HG02798 (cell line): ENCODE results near the gene DISC1.
A peak's percentile ranks its signal among the peaks of the same experiment; 100 is the strongest.
"Not testable (repeated sequence)": the region's sequence is repeated elsewhere in the genome, so short reads cannot be mapped to it uniquely, and the experiment has no call there.

Experiments
- ATAC-seq: cut with Tn5 transposase; IDR thresholded peaks from one replicate; pipeline ENCODE4 v1.9.1; 2021; ENCODE audit warnings: mild to moderate bottlenecking; ENCODE audit not compliant: unreplicated experiment, poor library complexity

DISC1 gene

DNA sequence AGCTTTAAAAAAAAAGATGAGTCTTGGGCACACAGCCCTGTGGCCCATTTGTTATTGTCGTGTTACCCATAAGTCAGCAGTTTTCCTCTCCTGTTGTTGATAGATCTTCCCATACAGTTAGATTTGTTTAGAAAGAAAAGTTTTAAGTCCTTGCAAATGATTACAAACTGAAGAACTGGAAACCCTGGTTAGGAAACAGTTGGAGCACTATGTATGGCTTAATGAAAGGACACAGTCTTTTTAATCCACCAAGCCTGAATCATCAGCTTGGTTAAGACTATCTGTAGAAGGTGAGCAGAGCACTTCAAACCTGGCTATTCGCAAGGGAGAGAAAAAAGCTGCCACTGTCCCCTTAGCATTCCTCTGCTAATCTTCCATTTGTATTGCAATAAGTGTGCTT, 241.0 kb downstream of the DISC1 start:
- no peak for ATAC-seq

DNA sequence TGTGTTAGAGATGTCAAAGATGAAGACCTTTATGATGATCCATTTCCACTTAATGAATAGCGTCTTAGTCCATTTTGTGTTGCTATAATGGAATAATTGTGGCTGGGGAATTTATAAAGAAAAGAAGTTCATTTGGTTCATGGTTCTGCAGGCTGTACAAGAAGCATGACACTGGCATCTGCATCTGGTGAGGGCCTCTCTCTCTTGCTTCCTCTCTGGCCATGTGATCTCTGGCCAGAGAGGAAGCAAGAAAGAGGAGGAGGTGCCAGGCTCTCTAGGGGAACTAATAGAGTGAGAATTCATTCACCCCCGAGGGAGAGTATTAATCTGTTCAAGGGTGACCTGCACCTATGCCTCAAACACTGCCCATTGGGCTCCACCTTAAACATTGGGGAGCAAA, 242.8 kb downstream of the DISC1 start:
- ATAC-seq: peak; percentile 33

DNA sequence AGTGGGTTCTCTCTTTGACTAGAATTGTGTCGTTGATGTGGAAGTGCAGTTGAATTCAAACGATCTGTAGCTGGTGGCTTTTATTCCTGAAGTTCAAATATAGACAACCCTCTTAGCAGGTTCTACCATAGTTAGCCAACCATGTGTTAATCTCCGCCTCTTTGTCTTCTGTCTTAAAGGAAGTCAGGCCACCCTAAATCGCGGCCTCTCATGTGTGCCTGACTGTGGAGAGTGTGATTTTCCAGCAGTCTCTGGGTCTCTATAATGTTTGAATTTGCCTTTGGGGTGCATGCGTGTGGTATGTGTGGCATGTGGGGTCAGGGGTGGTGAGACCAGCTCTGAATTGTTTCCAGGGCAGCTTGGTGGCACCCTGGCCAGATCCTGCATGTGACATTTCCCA, 244.9 kb downstream of the DISC1 start:
- ATAC-seq: no peak

DNA sequence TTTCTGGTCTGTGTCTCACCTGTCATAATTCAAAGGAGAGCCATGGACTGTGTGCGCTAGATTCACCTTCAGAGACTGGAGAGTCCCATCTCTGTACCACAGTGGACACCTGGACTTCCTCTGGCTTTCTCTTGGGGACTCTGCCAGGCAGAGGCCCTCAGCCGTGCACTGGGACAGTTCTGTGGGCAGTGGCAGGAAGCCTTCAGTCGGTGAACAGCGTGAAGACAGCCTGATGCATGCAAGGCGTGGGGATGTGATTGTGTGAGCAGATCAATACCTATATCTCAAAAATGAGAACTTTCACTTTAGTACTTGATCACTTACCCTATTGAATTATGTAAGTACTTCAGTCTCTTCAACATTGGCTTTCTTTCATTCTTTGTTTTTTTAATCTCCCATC, 245.3 kb downstream of the DISC1 start:
- no peak for ATAC-seq

DNA sequence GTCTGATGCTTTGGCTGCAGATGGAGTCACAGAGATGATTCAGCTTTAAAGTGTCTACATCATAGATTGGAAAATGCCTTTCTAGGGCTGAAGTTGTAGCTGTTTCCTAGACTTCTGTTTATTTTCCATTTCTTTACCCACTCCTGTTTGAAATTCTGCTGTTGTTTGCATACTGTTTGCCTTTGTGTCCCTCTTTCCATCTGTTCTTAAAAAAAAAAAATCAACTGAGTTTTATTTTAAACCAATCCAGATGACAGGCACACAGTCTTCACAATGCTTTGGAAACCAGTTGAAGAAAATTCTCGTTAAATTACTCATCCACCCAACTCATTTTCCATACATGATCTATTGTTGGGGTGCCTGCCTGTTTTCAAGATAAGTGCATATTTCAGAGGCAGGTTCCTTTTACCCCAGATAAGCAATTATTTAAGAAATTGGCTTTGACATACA, 245.9 kb downstream of the DISC1 start:
- no peak for ATAC-seq

DNA sequence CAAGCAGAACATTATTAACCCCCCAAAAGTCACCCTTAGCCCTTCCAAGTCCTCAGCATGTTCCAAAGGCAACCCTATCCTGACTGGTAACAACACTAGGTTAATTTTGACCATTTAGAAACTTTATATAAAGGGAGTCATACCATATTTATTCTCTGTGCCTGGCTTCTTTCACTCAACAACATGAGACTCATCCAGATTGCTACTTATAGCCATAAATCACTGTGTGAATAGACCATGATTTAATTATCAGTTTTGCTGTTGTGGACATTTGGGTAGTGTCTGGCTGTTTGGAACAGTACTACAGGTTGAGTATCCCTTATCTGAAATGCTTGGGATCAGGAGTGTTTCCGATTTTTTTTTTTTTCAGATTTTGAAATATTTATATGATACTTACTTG, 252.1 kb downstream of the DISC1 start:
- no peak for ATAC-seq

DNA sequence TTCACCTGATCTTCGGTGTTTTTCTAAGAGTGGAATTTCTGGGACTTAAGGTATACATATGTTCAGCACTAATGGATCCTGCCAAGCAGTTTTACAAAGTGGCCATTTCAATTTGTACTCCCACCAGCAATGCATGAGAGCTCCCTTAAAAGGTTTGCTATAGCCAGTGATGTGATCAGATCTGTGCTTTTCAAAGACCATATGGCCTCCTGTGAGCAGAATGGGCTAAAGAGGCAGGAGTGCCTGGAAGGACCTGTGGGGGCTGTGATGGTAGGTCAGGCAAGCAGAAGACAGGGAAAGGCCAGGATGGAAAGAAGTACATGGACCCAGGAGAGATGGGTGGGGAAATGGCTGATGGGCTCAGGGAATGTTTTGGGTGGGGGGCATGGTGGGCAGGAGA, 252.7 kb downstream of the DISC1 start:
- no peak for ATAC-seq

DNA sequence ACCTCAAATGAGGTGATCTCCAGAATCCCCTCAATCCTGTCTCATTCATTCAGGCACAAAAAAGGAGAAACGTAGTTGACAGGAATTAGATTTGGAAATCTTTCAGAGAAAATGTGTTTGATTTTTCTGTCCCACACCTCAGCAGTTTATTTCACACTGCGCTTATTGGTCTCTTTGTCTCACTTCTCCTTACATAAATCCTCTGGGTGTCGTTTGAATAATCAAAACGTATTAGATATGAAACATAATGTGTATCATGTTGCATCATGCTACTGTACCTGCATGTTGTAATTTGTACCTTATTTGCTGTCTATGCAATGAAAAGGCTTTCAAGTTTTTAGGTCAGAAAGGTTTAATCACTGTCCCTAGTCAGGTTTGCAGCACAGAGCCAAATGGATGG, 255.7 kb downstream of the DISC1 start:
- no peak for ATAC-seq

DNA sequence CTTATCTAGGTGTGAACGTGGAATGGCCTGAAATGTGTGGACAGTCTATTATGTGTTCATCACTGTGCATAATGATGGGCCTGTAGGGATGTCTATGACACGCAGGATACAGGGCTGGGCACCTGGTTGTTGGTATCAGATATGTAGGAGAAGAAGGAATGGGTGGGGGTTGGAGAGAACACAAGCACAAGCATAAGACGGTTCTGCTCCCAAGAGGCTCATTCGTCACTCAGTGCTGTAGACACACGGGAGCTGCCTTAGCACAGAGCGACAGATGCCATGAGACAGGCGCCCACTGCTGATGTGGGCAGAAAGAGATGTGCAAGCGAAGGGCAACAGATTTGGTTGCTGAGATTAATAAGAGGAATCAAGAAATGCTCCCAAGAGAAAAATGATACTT, 256.2 kb downstream of the DISC1 start:
- no peak for ATAC-seq

DNA sequence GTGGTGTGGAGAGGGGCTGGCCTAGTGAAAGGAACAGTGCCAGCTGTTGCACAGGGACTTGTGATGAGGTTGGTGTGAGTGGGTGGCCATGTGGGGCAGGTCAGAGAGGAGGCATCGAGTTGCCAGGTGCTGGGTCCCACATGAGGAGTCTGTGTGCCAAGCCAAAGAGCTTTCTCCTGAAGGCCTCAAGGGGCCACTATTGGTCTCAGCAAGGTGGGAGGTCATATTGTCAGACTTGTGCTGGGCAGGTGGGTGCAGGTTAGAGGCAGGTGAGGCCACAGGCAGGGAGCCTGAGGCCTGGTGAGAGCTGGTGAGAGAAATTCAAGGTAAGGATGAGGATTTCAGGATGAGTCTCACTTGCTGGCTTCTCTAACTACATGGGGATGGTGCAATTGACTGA, 256.8 kb downstream of the DISC1 start:
- no peak for ATAC-seq

DNA sequence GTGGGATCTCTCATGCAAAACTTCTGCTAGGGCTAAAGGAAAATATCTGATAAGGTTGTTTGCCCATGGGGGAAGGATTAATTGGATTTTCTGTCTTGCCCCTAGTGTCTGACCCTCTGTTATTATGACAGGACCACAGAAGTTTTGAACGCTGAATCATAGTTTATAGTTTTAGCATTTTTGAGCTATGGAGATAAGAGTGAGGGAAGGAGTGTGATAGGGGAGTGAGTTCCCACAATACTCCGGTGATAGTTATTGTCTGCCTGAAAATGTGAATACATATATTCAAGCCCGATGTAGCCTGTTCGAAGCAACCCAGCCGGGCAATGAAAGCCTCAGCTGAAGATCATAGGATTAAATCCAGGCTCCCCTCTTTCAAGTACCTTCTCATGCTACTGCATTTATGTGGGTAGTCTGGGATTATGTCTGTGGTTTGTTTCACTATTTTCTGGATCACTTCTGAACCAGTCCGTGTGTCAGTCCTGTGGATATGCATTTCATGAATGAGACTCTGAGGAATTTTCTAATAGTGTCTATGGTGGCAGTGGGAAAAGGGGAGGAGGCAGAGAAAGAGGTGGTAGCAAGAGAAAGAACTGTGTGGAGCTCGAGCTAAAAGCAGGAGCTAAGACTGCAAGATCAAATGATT, 258.7 kb downstream of the DISC1 start:
- ATAC-seq: no peak

DNA sequence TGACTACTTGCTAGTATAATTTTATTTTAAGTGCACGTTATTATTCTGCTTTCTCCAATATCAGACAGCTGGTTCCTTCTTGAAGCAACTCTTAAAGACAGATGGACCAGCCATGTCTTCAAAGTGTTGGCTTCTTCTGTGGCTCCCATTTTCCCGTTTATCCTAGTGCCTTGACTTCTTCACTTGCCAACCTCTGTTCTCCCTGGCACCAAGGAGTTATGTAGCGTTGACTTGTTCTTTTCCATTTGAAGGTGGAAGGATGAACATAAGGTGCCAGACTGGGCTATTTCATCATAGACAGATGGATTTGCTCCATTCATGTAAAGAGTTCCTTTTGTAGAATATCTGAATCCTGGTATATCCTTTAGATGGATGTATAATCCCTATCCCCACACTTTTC, 260.6 kb downstream of the DISC1 start:
- no peak for ATAC-seq

DNA sequence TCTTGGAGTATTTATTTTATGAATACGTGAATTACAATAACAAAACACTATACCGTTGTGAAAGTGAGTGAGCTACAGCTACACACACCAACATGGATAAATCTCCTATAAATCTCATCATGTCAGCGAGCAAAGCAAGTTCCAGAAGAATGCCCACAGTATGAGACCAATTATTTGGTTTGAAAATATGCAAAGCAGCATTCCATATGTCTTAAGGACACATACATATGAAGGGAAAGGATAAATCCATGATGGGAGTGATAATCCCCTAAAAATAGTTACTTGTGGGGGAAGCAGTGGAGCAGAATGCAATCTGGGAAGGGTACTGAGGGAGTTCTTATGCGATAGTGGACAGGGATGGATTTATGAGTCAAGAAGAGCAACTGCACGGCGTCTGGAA, 261.3 kb downstream of the DISC1 start:
- ATAC-seq: no peak

DNA sequence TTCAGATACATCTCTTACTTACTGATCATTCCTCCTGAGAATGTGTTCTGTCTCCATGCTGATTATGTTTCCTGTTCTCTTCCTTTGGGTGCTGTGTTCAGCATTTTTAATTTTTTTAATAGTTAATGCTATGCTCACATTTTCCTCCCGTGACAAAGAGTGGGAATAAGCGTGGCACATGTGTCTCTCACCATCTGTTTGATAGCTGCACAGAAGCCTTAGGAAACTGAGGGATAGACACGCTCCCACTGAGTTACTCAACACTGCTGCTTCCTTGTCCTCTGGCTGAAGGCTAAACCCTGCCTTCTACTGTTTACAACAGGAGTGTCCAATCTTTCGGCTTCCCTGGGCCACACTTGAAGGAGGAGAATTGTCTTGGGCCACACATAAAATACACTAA, 264.2 kb downstream of the DISC1 start:
- ATAC-seq: no peak

DNA sequence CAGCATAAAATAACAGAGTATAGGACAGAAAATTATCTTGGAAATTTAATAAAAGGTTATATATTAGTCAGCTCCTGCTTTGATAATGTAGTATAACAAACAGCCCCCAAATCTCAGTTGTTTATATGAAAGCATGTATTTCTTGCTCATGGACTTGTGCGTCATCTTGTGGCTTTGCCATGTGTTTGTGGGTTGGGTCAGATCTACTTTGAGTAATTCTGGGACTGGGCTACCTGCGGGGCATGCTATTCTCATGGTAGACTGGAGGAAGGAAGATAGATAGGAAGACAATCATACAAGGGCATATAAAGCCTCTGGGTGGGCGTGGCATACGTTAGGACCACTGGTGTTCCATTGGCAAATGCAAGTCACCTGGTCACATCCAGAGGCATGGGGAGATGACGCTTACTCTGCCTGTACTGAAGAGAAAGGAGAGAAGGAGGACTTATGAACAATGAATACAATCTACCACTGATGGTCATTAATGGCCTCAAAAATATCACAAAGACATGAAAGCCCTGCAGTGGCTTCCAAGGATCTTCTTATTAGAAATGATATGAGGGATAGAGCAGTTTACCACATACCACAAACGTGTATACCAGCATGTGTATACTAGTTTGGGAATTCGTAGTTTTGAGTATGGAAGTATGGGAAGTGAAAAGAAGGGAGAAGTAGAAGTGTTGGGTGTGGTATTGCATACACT, 267.0 kb downstream of the DISC1 start:
- no peak for ATAC-seq

DNA sequence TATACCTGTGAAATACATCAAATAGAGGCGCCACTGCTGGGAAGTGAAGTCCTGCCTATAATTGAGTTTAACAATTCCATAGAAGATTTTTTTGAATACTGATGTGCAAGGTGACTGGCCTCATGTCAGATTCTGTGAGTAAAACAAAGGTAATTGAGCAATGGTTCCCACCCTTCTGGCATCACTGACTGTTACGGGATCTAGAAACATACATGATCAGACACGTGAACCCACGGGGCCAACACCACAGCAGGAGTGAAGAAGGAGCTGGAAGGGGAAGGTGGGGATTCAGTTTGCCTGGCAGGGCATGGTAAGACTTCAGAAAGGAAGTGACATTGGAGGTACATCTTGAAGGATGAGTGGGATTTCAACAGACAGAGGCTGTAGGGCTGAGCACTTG, 270.2 kb downstream of the DISC1 start:
- ATAC-seq: no peak

DNA sequence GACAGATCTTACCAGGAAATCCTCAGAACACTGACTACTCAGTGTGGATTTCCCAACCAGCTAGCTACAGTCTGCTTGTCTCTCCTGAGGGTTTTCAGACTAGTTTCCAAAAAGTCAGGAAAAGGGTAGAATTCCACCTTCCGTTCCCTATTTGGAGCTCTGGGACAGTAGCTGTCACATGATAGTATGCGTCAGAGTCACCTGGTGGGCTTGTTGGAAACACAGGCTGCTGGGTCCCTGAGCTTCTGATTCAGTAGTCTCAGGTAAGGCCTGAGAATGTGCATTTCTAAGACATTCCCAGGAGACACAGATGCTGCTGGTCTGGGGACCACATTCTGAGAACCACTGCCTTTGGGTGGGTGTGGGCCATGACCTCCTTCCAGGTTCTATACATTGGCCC, 272.5 kb downstream of the DISC1 start:
- ATAC-seq: no peak

DNA sequence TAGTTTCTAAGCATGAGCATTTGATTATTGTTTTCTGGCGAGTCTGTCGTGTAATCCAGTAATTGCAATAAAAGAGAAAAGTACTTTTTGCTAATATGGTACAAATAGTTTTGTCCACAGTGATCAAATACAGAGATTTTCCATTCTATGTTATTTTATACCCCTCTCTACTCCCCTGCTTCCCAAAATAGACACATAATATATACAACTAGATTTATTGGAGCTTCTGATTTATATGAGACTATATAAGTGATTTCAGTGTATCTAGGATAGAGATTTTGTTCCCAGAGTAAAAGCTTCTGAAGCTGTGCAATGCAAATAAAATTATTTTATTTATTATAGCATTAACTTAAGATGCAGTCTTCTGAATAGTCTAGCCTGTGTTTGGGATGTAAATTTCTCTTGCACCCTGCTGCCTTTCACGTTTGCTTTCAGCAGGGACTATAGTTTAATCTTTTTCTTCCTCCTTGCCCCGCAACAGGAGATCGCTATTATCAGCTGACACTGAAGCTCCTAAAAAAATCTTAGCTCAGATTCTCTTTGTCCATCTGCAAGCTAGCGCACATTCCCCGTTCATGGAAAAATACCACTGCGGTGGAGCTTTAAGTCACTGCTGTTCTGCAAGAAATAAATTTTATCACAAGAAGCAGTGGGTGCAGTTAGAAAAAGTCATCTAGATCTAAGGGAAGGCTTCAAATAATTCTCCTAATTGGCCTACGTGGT, 273.3 kb downstream of the DISC1 start:
- ATAC-seq: no peak

DNA sequence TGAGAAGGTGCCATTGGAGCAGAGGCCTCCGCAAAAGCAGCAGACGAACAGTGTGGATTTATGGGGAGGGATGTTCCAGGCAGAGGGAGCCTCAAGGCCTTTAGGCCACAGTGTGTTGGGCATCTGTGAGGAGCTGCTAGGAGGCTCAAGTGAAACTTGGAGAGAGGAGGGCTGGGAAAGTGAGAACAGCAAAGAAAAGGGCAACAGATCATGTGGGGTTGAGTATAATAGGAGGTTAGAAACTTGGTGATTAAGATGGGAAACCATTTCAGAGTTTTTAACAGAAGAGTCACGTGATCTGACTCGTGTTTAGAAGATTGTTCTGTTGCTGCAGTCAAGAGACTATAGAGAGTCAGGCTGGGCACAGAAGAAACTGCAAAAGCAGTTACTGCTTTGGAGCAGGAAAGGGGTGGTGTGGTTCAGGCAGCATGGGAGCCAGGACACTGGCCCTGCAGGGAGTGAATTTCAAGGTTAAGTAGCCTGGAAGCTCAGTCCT, 277.0 kb downstream of the DISC1 start:
- ATAC-seq: no peak

DNA sequence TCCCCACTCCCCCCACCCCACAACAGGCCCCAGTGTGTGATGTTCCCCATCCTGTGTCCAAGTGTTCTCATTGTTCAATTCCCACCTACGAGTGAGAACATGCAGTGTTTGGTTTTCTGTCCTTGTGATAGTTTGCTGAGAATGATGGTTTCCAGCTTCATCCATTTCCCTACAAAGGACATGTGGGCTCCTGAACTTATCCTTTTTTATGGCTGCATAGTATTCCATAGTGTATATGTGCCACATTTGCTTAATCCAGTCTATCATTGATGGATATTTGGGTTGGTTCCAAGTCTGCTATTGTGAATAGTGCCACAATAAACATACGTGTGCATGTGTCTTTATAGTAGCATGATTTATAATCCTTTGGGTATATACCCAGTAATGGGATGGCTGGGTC, 280.7 kb downstream of the DISC1 start:
- not testable (repeated sequence) for ATAC-seq

DNA sequence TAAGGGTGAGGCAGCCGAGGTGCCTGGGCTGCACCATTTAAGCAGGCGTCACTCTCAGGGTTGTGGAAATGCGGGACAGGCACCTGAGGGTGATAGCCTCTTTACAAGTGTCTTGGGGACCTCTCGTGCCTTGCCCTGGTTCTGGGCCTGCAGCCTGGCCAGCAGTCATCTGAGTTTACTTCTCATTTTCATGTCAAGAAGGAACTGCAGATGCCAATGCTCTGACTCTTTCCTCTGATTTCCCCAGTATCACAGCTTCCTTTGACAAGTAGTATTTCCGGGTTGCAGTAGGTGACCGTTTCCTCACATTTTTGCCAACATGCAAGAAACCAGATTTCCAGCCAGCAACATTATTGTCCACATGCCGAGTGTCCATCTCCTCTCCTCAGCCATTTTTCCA, 286.9 kb downstream of the DISC1 start:
- no peak for ATAC-seq
